Measurements from ENCODE around the gene SLC8A1.

DNA sequence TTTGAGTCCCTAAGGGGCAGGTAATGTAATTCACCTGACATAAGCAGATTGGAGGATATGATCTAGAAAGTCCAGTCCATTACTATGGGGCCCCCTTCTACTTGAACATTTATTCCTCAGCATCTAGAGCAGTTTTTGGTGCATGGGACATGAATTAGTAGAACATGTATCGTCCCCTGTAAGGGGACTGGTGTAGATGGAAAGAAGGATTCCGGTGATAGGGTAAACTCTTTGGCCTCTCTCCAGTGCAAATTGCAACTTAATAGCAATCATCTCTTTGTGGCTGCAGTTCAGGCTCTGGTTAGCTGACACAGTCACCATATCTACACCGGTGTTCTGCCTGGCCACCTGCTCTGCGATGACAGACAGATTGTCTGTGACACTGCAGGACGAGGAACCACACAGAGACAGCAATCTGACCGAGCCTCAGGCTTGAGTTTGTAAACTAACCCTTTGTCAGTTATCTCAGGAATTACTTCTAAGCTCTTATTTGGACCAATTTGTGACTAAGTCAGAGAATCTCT is 6.4 kb upstream of the SLC8A1 start:
- TF ChIP-seq, protein P1, sequence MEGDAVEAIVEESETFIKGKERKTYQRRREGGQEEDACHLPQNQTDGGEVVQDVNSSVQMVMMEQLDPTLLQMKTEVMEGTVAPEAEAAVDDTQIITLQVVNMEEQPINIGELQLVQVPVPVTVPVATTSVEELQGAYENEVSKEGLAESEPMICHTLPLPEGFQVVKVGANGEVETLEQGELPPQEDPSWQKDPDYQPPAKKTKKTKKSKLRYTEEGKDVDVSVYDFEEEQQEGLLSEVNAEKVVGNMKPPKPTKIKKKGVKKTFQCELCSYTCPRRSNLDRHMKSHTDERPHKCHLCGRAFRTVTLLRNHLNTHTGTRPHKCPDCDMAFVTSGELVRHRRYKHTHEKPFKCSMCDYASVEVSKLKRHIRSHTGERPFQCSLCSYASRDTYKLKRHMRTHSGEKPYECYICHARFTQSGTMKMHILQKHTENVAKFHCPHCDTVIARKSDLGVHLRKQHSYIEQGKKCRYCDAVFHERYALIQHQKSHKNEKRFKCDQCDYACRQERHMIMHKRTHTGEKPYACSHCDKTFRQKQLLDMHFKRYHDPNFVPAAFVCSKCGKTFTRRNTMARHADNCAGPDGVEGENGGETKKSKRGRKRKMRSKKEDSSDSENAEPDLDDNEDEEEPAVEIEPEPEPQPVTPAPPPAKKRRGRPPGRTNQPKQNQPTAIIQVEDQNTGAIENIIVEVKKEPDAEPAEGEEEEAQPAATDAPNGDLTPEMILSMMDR (IDR thresholded peaks at IDR 0.05), result no peak
- TF ChIP-seq POLR2A (IDR thresholded peaks at IDR 0.05), result no peak
